Stimulated activated CD4-positive, alpha-beta T cell treated with anti-CD3 and anti-CD28 coated beads, Interleukin-12 subunit alpha, Interleukin-12 subunit beta, amount 100 ng/mL, for 24 hours (primary cell): Measurements from ENCODE around the gene DCP1B.

Experiments
- DNase-seq, 2 experiments: peaks; one replicate each; pipeline ENCODE4 v3.0.0-alpha.2; 2020; ENCODE audit warnings: low read depth in 2 of 2

DCP1B gene

DNA sequence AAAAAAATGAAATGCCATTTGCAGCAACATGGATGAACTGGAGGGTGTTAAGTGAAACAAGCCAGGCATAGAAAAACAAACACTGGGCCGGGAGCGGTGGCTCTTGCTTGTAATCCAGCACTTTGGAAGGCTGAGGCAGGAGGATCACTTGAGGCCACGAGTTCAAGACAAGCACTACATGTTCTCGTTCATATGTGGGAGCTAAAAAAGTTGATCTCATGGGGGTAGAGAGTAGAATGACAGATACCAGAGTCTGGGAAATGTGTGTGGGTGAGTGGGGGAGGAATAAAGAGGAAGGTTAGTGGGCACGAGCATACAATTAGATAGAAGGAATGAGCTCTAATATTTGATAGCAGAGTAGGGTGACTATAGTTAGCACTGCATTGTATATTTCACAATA is 107.3 kb downstream of the DCP1B start:
- no peak for DNase-seq
